Gastrocnemius medialis (tissue), 4 donors: ENCODE results near the gene SORL1. TPM values are rescaled to one million over a fixed set of nuclear protein-coding genes. Genes with fewer than 3 reads are reported as not detected.

Experiments used
- ATAC-seq, 2 donors: fragments of 150-250 bp; one replicate each; pipeline ENCODE4 v1.9.1; 2016
- DNase-seq, 2 donors: peaks; one replicate each; pipeline ENCODE4 v3.0.0-alpha.2; 2019
- H3K27ac ChIP-seq, 4 donors: fragments of 200-600 bp; sonication (generic); 1 replicate in 1 of 4; 2 replicates in 3 of 4; pipeline ENCODE4 v1.5.1; 2016 to 2018; ENCODE audit warnings: mild to moderate bottlenecking in 2 of 4, moderate library complexity in 1 of 4
- H3K27me3 ChIP-seq, 3 donors: fragments of 200-600 bp; sonication (generic) in 2 of 3; 1 replicate in 1 of 3; 2 replicates in 2 of 3; pipeline versions ENCODE4 v1.5.1 to v1.6.0; 2016 to 2019; ENCODE audit warnings: mild to moderate bottlenecking in 1 of 3, moderate library complexity in 1 of 3
- H3K36me3 ChIP-seq, 2 donors: fragments of 200-600 bp; sonication (generic) in 1 of 2; one replicate each; pipeline ENCODE4 v1.5.1; 2017 to 2018
- H3K4me1 ChIP-seq, 2 donors: fragments of 200-600 bp; sonication (generic) in 1 of 2; one replicate each; pipeline ENCODE4 v1.5.1; 2016 to 2017; ENCODE audit warnings: mild to moderate bottlenecking in 2 of 2
- H3K4me3 ChIP-seq, 4 donors: fragments of 200-600 bp; sonication (generic) in 3 of 4; 1 replicate in 1 of 4; 2 replicates in 3 of 4; pipeline ENCODE4 v1.5.1; 2016 to 2019; ENCODE audit warnings: mild to moderate bottlenecking in 2 of 4
- H3K9me3 ChIP-seq, 3 donors: fragments of 200-600 bp; sonication (generic) in 2 of 3; 1 replicate in 1 of 3; 2 replicates in 2 of 3; pipeline ENCODE4 v1.5.1; 2016 to 2019
- POLR2A ChIP-seq, 2 donors: fragments of 450-650 bp; IDR thresholded peaks; one replicate each; pipeline ENCODE4 v1.6.1; 2017; ENCODE audit warnings: antibody characterized with exemption in 2 of 2, mild to moderate bottlenecking in 2 of 2, moderate library complexity in 2 of 2
- in situ Hi-C, 4 donors: fragments of 200-750 bp; cut with MboI; loops; one replicate each; pipeline versions ENCODE4 v1.15.0 to v1.8.0; 2017; ENCODE audit warnings: low sequenced_read_pairs in 4 of 4
- intact Hi-C: fragments of 100-400 bp; cut with DNase I; formaldehyde crosslinking; loops from one replicate; pipeline ENCODE4 v1.15.1; 2023; ENCODE audit warnings: low total_unique reads
- total RNA-seq, 4 donors: library from RNA; depleted of rRNA; stranded (reverse); fragments of >200 nt; gene quantifications; one replicate each; pipeline versions ENCODE4 v1.1.0 to v1.2.3, GENCODE V29; 2016
- TF ChIP-seq, protein P1 (sequence below), 5 experiments: fragments of 450-650 bp in 3 of 5; fragments of 200-600 bp in 2 of 5; sonication (generic) in 2 of 5; IDR thresholded peaks in 4 of 5; conservative IDR thresholded peaks in 1 of 5; 1 replicate in 4 of 5; 2 replicates in 1 of 5; pipeline ENCODE4 v1.5.1; 2016 to 2019; ENCODE audit warnings: antibody characterized with exemption in 5 of 5, mild to moderate bottlenecking in 3 of 5, moderate library complexity in 3 of 5

Gene SORL1
- total RNA-seq, 4 donors from 2014 or later, result 0.78 to 2.7 (median 2.3) TPM

DNA sequence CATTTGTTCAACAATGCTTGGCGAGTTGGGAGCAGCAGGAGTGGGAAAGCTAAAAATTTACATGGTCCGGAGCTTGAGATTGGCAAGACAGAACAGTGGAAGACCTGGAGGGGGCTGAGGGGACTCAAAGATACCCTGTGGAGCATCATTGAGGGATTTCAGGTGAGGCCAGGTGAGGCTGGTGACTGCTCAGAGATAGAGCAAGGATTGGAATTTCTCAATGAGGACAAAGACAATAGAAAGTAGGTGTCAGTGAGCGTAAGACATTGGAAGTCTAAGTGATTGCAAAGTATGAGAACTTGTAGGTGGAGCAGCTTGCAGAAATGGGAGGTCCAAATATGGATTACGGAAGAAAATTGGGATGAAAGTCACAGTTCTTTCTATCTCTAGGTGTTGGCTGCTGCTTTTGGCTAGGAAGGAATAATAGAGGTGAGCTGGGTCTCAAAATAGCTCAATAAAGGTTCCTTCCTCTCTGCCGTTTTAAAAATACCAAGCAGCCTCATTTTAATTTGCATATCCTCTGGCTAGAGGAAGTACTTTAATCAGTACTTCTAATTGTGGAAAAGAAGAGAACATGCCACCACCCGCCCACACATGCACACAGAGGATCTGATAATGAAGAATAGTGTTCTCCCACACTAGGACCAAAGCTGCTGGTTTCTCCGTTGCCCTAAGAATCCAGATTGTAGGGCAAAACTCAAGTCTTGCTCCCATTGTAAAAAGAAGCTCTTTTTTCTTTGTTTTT is 42.4 kb downstream of the SORL1 start:
- ATAC-seq, result no peak
- TF ChIP-seq POLR2A (IDR thresholded peaks at IDR 0.05), result no peak
- TF ChIP-seq, protein P1, sequence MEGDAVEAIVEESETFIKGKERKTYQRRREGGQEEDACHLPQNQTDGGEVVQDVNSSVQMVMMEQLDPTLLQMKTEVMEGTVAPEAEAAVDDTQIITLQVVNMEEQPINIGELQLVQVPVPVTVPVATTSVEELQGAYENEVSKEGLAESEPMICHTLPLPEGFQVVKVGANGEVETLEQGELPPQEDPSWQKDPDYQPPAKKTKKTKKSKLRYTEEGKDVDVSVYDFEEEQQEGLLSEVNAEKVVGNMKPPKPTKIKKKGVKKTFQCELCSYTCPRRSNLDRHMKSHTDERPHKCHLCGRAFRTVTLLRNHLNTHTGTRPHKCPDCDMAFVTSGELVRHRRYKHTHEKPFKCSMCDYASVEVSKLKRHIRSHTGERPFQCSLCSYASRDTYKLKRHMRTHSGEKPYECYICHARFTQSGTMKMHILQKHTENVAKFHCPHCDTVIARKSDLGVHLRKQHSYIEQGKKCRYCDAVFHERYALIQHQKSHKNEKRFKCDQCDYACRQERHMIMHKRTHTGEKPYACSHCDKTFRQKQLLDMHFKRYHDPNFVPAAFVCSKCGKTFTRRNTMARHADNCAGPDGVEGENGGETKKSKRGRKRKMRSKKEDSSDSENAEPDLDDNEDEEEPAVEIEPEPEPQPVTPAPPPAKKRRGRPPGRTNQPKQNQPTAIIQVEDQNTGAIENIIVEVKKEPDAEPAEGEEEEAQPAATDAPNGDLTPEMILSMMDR (IDR thresholded peaks at IDR 0.05 in 4 of 5, conservative IDR thresholded peaks at IDR 0.05 in 1 of 5), result no peak
- Histone ChIP-seq H3K4me3 (no peak overlapping the region), H3K36me3 (no peaks in the 10 kb centered on the region), H3K27ac (no peak overlapping the region), H3K4me1 (no peaks in the 10 kb centered on the region), H3K9me3 (no peaks in the 10 kb centered on the region), H3K27me3 (no peaks in the 10 kb centered on the region)
- intact Hi-C loops (no loop called here), in situ Hi-C loops (no loop called here)
- no peak for DNase-seq

DNA sequence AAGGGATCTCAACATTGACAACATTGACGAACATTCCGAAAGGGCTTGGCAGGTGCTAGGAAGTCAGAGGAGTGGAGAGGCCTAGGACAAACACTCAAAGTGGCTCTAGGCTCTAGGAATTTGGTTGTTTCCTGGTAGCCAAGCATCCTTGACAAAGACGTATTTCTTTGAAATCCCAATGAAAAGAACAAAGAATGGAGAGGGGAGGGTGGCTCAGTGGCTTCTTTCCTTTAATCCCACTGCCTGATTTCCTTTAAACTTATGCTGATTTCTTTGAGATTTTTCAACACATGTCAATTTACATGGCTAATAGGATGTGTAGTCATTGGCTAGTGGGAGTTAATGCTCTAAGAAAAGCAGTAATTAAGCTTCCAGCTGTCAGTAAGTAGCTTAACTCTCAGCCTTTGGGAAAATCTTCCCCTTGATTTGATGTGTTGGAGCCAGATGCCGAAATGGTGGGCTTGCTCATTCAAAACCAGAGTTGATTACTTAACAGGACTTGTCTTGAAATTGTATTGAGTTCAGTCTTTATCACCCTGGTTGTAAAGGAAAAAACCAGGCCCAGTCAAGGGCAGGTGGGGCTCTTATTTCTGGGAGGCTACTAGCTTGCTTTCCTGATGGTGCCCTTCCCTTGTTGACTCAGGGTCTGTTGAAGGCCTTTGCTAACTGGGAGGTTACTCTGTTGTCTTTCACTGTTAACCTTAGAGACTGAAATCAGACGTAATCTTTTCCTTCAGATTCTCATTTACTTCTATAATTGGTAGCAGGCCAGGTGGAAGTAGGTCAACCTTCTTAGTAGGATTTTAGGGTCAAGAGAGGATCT is 45.3 kb downstream of the SORL1 start:
- Histone ChIP-seq H3K27ac (no peak overlapping the region), H3K9me3 (no peaks in the 10 kb centered on the region), H3K4me1 (no peaks in the 10 kb centered on the region), H3K27me3 (no peaks in the 10 kb centered on the region), H3K4me3 (no peak overlapping the region), H3K36me3 (no peaks in the 10 kb centered on the region)
- ATAC-seq, result no peak
- DNase-seq, result no peak
- intact Hi-C loops, result no loop called here
- in situ Hi-C loops, result no loop called here
- TF ChIP-seq POLR2A (IDR thresholded peaks at IDR 0.05), result no peak
- TF ChIP-seq, protein P1 (IDR thresholded peaks at IDR 0.05 in 4 of 5, conservative IDR thresholded peaks at IDR 0.05 in 1 of 5), result no peak

DNA sequence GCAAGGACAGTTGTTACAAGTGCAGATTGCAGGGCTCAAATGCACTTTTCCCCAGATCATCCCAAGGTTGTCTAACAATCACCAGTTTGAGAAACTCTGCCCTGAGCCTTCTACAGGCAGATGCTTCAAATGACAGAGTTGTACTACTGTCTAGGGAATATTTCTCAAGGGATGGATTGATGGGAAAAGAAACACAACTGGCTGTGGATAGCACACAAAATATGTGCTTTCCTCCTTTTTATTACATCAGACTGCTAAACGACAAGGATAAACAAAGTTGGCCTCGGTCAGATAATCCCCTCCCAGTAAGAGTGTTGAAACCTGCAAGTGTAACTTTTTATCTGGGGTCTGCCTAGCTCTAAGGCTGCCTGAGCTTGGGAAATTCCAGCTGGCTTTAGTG is 47.3 kb downstream of the SORL1 start:
- in situ Hi-C loops, result no loop called here
- intact Hi-C loops, result no loop called here
- ATAC-seq, result no peak
- TF ChIP-seq, protein P1 (IDR thresholded peaks at IDR 0.05 in 4 of 5, conservative IDR thresholded peaks at IDR 0.05 in 1 of 5), result no peak
- no peak for TF ChIP-seq POLR2A (IDR thresholded peaks at IDR 0.05)
- Histone ChIP-seq H3K27ac (no peak overlapping the region), H3K9me3 (no peaks in the 10 kb centered on the region), H3K27me3 (no peaks in the 10 kb centered on the region), H3K36me3 (no peaks in the 10 kb centered on the region), H3K4me3 (no peak overlapping the region), H3K4me1 (no peaks in the 10 kb centered on the region)
- no peak for DNase-seq

DNA sequence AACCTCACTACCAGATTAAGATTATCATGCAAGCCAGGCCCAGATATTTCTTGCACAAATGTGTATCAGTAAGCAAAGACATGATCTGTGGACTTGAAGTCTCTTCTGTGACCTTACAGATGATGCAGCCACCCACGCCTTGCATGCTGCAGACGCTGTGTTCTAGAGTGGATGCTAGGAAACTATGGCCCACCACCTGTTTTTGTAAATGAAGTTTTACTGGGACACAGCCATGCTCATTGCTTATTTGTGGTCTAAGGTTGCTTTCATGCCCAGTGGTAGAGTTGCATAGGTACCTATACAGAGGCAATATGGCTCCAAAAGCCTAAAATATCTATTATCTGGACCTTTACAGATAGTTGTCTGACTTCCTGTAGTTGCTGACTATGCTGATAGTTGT is 48.2 kb downstream of the SORL1 start:
- DNase-seq (no peak), ATAC-seq (no peak)
- Histone ChIP-seq H3K4me3 (no peak overlapping the region), H3K27ac (no peak overlapping the region), H3K27me3 (no peaks in the 10 kb centered on the region), H3K9me3 (no peaks in the 10 kb centered on the region), H3K36me3 (no peaks in the 10 kb centered on the region), H3K4me1 (no peaks in the 10 kb centered on the region)
- intact Hi-C loops, result no loop called here
- TF ChIP-seq, protein P1 (IDR thresholded peaks at IDR 0.05 in 4 of 5, conservative IDR thresholded peaks at IDR 0.05 in 1 of 5), result no peak
- no peak for TF ChIP-seq POLR2A (IDR thresholded peaks at IDR 0.05)
- in situ Hi-C loops, result no loop called here
